GM18858 (cell line): ENCODE measurements around the gene TSPOAP1.

Experiments
- ATAC-seq: cut with Tn5 transposase; IDR thresholded peaks from one replicate; pipeline ENCODE4 v1.9.1; 2021; ENCODE audit not compliant: unreplicated experiment

The TSPOAP1 gene

GRCh38 chr17:58330538-58330996 is 2.0 kb upstream of the TSPOAP1 start:
- ATAC-seq: no peak

GRCh38 chr17:58329810-58330537 is 1.4 kb upstream of the TSPOAP1 start:
- peak; percentile 25 for ATAC-seq

DNA sequence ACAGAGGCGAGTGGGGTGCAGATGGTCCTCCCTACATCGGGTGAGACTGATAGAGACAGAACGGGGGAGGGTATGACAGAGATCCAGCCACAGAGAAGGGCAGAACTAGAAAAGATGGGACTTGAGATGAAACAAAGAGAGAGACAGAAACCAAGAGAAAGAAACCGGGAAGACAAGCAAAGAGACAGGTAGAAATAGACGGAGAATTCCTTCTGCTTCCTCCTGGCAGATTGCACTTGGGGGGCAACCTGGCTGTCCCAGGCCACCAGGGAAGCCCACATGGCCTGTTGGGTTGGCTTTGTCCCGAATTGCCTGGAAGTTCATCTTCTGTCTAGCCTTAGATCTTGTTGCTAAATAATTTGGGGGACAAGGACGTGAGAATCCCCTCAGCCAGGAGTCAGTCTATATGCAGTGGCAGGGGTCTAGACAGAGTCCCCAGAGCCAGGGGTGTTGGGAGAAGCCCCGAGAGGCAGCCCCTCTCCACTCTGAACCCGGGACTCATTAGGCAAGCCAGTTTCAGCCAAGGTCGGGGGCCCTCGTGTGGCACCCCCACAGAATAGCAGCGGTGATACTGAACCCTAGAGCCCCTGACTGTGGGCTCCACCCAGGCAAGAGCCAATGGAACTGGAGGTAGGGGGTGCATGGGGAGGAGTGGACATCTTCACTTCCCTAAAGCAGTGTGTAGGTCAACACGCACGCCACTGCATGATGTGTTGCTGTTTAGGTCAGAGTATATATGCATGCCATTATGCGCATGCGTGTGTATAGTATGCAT is 627 bp upstream of the TSPOAP1 start:
- peak; percentile 36 for ATAC-seq

DNA sequence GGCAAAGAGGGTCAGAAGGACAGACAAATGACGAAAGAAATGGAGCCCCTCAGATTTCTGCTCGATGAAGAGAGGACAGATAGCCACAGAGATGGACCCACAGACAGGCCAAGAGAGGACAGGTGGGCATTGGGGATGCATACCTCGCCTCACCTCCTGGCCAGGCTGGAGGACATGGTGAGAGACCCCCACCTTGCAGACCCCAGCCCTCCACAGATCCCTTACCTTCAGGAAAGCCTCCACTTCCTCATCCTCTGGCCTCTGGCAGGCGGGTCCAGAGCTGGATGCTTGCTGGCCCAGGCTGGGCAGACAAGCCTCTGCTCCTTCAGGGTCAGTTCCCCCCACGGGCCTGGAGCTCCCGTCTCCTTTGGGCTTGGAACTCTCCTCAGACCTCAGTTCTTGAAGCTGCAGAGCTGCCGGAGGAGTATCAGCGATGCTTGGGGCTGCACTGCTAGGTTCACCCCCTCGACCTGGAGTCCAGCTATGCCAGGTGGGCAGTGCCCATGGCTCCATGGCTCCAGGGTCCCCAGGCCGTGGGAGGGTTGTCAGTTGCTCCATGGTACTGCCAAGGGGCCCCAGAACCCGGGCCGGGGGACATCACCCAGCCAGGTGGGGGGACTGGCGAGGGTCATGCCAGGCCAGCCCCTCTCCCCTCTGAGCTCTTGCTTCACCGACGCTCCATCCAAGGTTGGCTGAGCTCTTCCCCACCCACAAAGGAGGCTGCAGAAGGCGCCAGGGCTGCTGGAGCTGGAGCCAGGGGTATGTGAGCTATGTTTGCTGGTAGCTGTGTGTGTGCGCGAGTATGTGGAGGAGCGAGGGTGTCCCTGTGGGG is 1.0 kb downstream of the TSPOAP1 start:
- ATAC-seq: no peak

DNA sequence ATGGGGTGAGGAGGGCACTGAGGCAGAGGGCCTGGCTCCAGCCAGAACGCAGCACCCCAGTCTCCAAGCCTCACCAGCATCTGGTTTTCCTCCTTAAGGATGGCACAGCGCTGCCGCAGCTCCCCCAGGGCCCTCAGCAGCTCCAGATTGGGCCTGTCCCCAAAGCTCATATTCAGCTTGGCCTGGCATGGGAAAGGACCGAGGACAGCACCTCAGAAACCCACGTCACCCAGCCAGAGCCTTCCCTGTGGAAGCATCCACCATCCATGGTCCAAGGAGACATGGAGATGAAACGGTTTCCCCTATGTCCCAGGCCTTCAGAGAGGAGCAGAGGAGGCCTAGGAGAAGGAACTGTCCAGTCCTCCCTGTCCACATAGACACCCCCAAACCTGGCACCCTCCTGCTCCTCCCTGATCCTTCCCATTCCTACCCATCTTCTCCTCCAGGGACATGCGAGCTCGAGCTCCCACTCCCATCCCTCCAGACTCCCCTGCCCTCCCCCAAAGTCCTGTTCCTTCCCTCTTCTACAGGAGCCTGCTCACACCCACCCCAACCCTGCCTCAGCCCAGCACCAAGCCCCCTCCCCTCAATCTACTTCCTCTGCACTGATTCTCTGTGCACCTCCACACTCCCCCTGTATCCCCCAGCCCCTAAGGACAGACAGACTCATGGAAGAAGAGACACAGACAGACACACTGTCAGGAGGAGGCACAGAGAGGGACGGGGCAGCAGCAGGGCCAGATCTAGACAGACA is 1.8 kb downstream of the TSPOAP1 start:
- no peak for ATAC-seq

- ATAC-seq: no peak
Measured at GRCh38 chr17:58325976-58326468, 2.6 kb downstream of the TSPOAP1 start.

- no peak for ATAC-seq
Measured at GRCh38 chr17:58325289-58325726, 3.3 kb downstream of the TSPOAP1 start.

GRCh38 chr17:58324409-58325288 is 3.9 kb downstream of the TSPOAP1 start:
- no peak for ATAC-seq

DNA sequence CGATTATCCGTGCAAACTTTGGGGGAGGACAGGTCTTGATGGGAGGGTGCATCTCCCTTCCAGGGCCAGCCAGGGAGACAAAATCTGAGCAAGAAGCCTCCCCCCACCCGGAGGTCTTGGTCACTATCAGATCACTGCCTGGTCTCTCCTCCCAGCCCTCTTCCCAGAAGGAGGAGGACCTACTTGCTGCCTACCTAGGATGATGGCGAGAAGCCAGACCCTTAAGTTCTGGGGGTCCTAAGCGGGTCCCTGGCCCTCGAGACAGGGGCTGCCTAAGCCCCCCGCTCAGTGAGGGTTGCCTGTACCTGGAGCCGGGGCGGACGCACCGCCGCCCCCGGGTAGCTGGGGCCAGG is 4.6 kb downstream of the TSPOAP1 start:
- ATAC-seq: no peak

GRCh38 chr17:58323366-58324055 is 5.1 kb downstream of the TSPOAP1 start:
- ATAC-seq: no peak

GRCh38 chr17:58322581-58323185 is 5.9 kb downstream of the TSPOAP1 start:
- ATAC-seq: no peak

DNA sequence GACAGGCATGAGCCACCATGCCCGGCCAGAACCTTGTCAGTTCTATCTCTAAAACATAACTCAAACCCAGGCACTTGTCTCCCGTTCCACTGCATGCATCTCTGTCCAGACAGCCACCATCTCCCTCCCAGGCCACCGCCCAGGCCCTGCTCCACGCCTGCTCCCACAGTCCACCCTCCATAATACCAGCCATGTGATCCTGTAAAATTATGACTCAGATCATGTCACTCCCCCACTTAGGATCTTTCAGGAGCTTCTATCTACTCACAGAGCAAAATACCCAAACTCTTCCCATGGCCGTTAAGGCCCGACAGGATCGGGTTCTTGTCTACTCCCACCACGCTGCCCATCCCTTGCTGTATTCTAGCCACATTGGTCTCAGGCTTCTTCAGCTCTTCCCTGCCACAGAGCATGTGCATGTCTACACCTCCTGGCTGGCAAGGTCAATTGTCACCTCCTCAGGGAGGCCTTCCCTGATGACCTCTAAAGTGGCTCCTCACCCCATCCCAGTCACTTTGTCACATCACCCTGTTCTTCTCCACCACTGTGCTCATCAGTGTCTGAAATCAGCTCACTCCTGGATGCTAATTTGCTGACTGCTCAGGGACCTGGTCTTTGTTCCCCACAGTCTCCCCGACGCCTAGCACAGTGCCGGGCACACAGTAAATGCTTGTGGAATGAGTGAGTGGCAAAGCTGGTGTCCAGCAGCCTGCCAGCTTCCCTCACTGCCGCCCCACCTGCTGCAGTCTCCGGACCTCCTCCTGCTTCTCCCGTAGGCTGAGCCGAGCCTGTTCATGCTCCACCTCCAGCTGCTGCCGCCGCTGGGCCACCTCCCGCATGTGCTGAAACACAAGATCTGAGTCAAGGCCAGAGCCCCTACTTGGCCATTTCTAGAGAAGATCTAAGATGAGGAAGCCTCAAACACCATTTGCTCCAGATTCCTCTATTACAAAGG is 6.7 kb downstream of the TSPOAP1 start:
- no peak for ATAC-seq

- no peak for ATAC-seq
Measured at GRCh38 chr17:58320570-58321323, 7.8 kb downstream of the TSPOAP1 start.

GRCh38 chr17:58320163-58320558 is 8.4 kb downstream of the TSPOAP1 start:
- ATAC-seq: no peak

- no peak for ATAC-seq
Measured at GRCh38 chr17:58319173-58320162, 9.1 kb downstream of the TSPOAP1 start.
